ENCODE data around the gene LRRC4C. TPM values are rescaled to one million over a fixed set of nuclear protein-coding genes. Genes with fewer than 3 reads are reported as not detected.

LRRC4C gene
- total and polyA plus RNA-seq, 2 donors (not counting 3 experiments of a cell fraction or from before 2014, with no cell fraction given): not detected

GRCh38 chr11:40289370-40289769, 1170.1 kb downstream of the LRRC4C start:
- dilution Hi-C loops (cut with MboI; ENCODE audit: extremely low pct_ligation_motif_present, low sequenced_read_pairs): no loop called here
- intact Hi-C loops (cut with micrococcal nuclease): no loop called here
- TF ChIP-seq FOS (IDR thresholded peaks at IDR 0.05; ENCODE audit: borderline replicate concordance, insufficient read depth, low read length): no peak
- no peak for TF ChIP-seq MYC (IDR thresholded peaks at IDR 0.05; ENCODE audit: low read depth, low read length)
- no peak for TF ChIP-seq JUN (IDR thresholded peaks at IDR 0.05; ENCODE audit: borderline replicate concordance, insufficient read depth, insufficient read length, low read depth)
- TF ChIP-seq POLR2A (IDR thresholded peaks at IDR 0.05; ENCODE audit: low read depth, low read length): no peak
- no peak for TF ChIP-seq MAX (IDR thresholded peaks at IDR 0.05; ENCODE audit: insufficient read depth, insufficient read length)
- TF ChIP-seq POLR2AphosphoS5 (IDR thresholded peaks at IDR 0.05; ENCODE audit: insufficient read depth, low read depth, low read length): no peak
- TF ChIP-seq GATA2 (IDR thresholded peaks at IDR 0.05; ENCODE audit: insufficient read depth, insufficient read length, low read depth, low read length): no peak
- TF ChIP-seq EZH2 (IDR thresholded peaks at IDR 0.05; ENCODE audit: borderline replicate concordance, low read depth, low read length, severe bottlenecking): no peak
- TF ChIP-seq, protein P1, sequence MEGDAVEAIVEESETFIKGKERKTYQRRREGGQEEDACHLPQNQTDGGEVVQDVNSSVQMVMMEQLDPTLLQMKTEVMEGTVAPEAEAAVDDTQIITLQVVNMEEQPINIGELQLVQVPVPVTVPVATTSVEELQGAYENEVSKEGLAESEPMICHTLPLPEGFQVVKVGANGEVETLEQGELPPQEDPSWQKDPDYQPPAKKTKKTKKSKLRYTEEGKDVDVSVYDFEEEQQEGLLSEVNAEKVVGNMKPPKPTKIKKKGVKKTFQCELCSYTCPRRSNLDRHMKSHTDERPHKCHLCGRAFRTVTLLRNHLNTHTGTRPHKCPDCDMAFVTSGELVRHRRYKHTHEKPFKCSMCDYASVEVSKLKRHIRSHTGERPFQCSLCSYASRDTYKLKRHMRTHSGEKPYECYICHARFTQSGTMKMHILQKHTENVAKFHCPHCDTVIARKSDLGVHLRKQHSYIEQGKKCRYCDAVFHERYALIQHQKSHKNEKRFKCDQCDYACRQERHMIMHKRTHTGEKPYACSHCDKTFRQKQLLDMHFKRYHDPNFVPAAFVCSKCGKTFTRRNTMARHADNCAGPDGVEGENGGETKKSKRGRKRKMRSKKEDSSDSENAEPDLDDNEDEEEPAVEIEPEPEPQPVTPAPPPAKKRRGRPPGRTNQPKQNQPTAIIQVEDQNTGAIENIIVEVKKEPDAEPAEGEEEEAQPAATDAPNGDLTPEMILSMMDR (IDR thresholded peaks at IDR 0.05; ENCODE audit: extremely low read depth in 1 of 2, insufficient read depth in 1 of 2, low read depth in 1 of 2, low read length in 2 of 2): no peak

More at GRCh38 chr11:40289370-40289769, 1170.1 kb downstream of the LRRC4C start:
- ChIA-PET CTCF (no interaction called here), POLR2A (no interaction called here)
- BruUV-seq (replicated peaks): no TSS peak
- Histone ChIP-seq H3K79me2 (ENCODE audit: control insufficient read depth, insufficient read depth, low read length) (no peaks in the 10 kb centered on the region), H3K4me2 (ENCODE audit: insufficient read depth, low read length) (no peak overlapping the region), H3K9ac (replicated peaks; ENCODE audit: extremely low read depth, insufficient read depth, low read length) (no peak overlapping the region), H3K4me3 (replicated peaks in 1 of 3; ENCODE audit: insufficient read depth in 1 of 3, low read depth in 1 of 3, low read length in 3 of 3) (no peak overlapping the region), H4K20me1 (replicated peaks; ENCODE audit: control insufficient read depth, extremely low read depth, insufficient read depth, low read length) (no peaks in the 10 kb centered on the region), H2AFZ (ENCODE audit: low read depth, low read length) (no peak overlapping the region), H3K9me1 (replicated peaks; ENCODE audit: control insufficient read depth, extremely low read depth, insufficient read depth, low read length) (no peaks in the 10 kb centered on the region), H3K27ac (ENCODE audit: insufficient read depth, low read depth, low read length) (no peak overlapping the region), H3K9me3 (replicated peaks; ENCODE audit: control insufficient read depth, insufficient read depth, low read length) (no peaks in the 10 kb centered on the region), H3K4me1 (ENCODE audit: control insufficient read depth, extremely low read depth, insufficient read depth, low read length) (no peaks in the 10 kb centered on the region), H3K36me3 (ENCODE audit: control insufficient read depth in 2 of 2, extremely low read depth in 1 of 2, insufficient read depth in 2 of 2, low read length in 2 of 2) (no peaks in the 10 kb centered on the region), H3K27me3 (ENCODE audit: control insufficient read depth in 2 of 2, insufficient read depth in 2 of 2, low read length in 2 of 2) (peaks cover 14 to 17% of the 10 kb centered on the region in 2 experiments)
- DNase-seq (ENCODE audit: low read depth, low spot score) (no peak), FAIRE-seq (no peak)

Data from endothelial cell of umbilical vein (primary cell).